Measurements from ENCODE around the gene MAPK14. TPM values are rescaled to one million over a fixed set of nuclear protein-coding genes. Genes with fewer than 3 reads are reported as not detected.

MAPK14 gene
- total and polyA plus RNA-seq, 2 of the 4 experiments (the other 2 are of a cell fraction) = 28.4 to 74.4 TPM

- peaks cover 44% of the 10 kb centered on the region for H4K20me1 ChIP-seq (ENCODE audit: insufficient read depth, low read length)
- POLR2A ChIA-PET (ENCODE audit: unreplicated experiment) = no interaction called here
These were observed 44.1 kb downstream of the MAPK14 start for GRCh38 chr6:36071714-36072113.

More at GRCh38 chr6:36071714-36072113, 44.1 kb downstream of the MAPK14 start:
- Histone ChIP-seq H3K4me1 (ENCODE audit: control insufficient read depth, insufficient read depth, low read length) (no peaks in the 10 kb centered on the region; the same call in 1 of the 2 replicates), H3K56ac (ENCODE audit: extremely low read depth, insufficient read depth, low read length) (no peak overlapping the region), H3K36me3 (ENCODE audit: control insufficient read depth, insufficient read depth, low read length) (peaks cover 5% of the 10 kb centered on the region), H3K18ac (ENCODE audit: low read depth, low read length) (no peak overlapping the region), H3K4me2 (ENCODE audit: low read depth, low read length) (no peak overlapping the region), H3K14ac (replicated peaks; ENCODE audit: low read depth, low read length) (no peak overlapping the region), H2AK5ac (ENCODE audit: low read depth, low read length) (no peak overlapping the region), H3K4ac (ENCODE audit: low read depth, low read length) (no peak overlapping the region), H3K9me3 (ENCODE audit: control insufficient read depth, insufficient read depth, low read length) (no peaks in the 10 kb centered on the region), H3K27me3 (ENCODE audit: control insufficient read depth, insufficient read depth, low read length) (no peaks in the 10 kb centered on the region), H4K5ac (ENCODE audit: low read depth, low read length) (no peak overlapping the region), H4K91ac (ENCODE audit: insufficient read depth, low read depth, low read length) (no peak overlapping the region), H2BK5ac (ENCODE audit: low read depth, low read length, poor library complexity, severe bottlenecking) (no peak overlapping the region), H4K8ac (ENCODE audit: low read depth in 2 of 2, low read length in 2 of 2) (no peak overlapping the region), H3K9me1 (ENCODE audit: insufficient read depth, low read length) (peaks cover 2% of the 10 kb centered on the region; the same call in 1 of the 2 replicates), H3K23ac (ENCODE audit: low read depth, low read length) (no peak overlapping the region), H3K27ac (ENCODE audit: insufficient read depth, low read length) (no peak overlapping the region), H2BK120ac (ENCODE audit: low read depth, low read length) (no peak overlapping the region), H3K9ac (ENCODE audit: low read depth, low read length) (no peak overlapping the region), H2BK15ac (ENCODE audit: low read depth, low read length) (no peak overlapping the region), H2BK20ac (ENCODE audit: low read depth, low read length) (no peak overlapping the region), H2AK9ac (replicated peaks; ENCODE audit: low read depth, low read length, poor library complexity) (no peak overlapping the region), H3K4me3 (ENCODE audit: insufficient read depth, low read depth, low read length) (no peak overlapping the region), H3K79me1 (ENCODE audit: low read depth in 1 of 2, low read length in 2 of 2) (peaks cover 17 to 56% of the 10 kb centered on the region in 2 experiments), H2AFZ (replicated peaks; ENCODE audit: low read length, poor library complexity) (no peak overlapping the region)
- dilution Hi-C loops (cut with HindIII; ENCODE audit: low sequenced_read_pairs, unreplicated experiment) (no loop called here), intact Hi-C loops (cut with micrococcal nuclease) (no loop called here), in situ Hi-C loops (cut with MboI; ENCODE audit: low sequenced_read_pairs) (no loop called here)
- no peak for TF ChIP-seq BHLHE40 (IDR thresholded peaks at IDR 0.05; ENCODE audit: low read depth, low read length)
- no peak for TF ChIP-seq CHD1 (IDR thresholded peaks at IDR 0.05; ENCODE audit: low read depth, low read length)
- no peak for TF ChIP-seq MXI1 (IDR thresholded peaks at IDR 0.05; ENCODE audit: borderline replicate concordance, low read depth, low read length)
- CTCF ChIA-PET = no interaction called here
- ATAC-seq (ENCODE audit: low read depth) (no peak), DNase-seq (no peak)
- no TSS peak for BruUV-seq (replicated peaks)
- no CpG with 5 or more reads among the region's 1 CpG for WGBS, 2 experiments (ENCODE audit: extremely low coverage in 2 of 2, insufficient read length in 1 of 2)
